WTC11 (cell line): ENCODE data around the gene HBM. TPM values are rescaled to one million over a fixed set of nuclear protein-coding genes. Genes with fewer than 3 reads are reported as not detected.

ENCODE experiments used
- ATAC-seq: fragments of 200-7000 bp; cut with Tn5 transposase; 2 replicates; pipeline ENCODE4 v1.10.0; 2021; ENCODE audit warnings: mild to moderate bottlenecking, moderate library complexity
- CTCF ChIA-PET: fragments of 300-600 bp; sonication (Branson Sonifier 250); formaldehyde crosslinking; loops from one replicate; lab custom pipeline; 2021; ENCODE audit warnings: antibody characterized with exemption; lab: Charles Lee
- POLR2A ChIA-PET: fragments of 350-600 bp; sonication (Branson Sonifier 250); formaldehyde crosslinking; loops from one replicate; lab custom pipeline; 2021; ENCODE audit warnings: antibody characterized with exemption; lab: Charles Lee
- DNase-seq: peaks from one replicate; pipeline ENCODE4 v3.0.0; 2021; ENCODE audit warnings: low spot score
- H3K27ac Mint-ChIP-seq: 2 replicates; pipeline ENCODE4 v1.8.0; 2021; ENCODE audit warnings: mixed read lengths
- H3K27me3 Mint-ChIP-seq: 2 replicates; pipeline ENCODE4 v1.8.0; 2021; ENCODE audit warnings: low read depth, mild to moderate bottlenecking, moderate library complexity, mixed read lengths
- H3K36me3 Mint-ChIP-seq: 2 replicates; pipeline ENCODE4 v1.8.0; 2021; ENCODE audit warnings: mixed read lengths
- H3K4me1 Mint-ChIP-seq: 2 replicates; pipeline ENCODE4 v1.8.0; 2022; ENCODE audit warnings: mixed read lengths
- H3K4me3 Mint-ChIP-seq: 2 replicates; pipeline ENCODE4 v1.8.0; 2021; ENCODE audit warnings: mild to moderate bottlenecking, moderate library complexity, mixed read lengths
- H3K9me3 Mint-ChIP-seq: 2 replicates; pipeline ENCODE4 v1.8.0; 2021; ENCODE audit warnings: mixed read lengths
- AFF4 ChIP-seq: sonication (generic); formaldehyde crosslinking; IDR thresholded peaks from 2 replicates; pipeline ENCODE4 v1.8.1; 2023; ENCODE audit warnings: mild to moderate bottlenecking, missing genetic modification reagents, borderline replicate concordance
- ATF2 ChIP-seq: sonication (generic); formaldehyde crosslinking; IDR thresholded peaks from 2 replicates; pipeline ENCODE4 v1.8.1; 2022; ENCODE audit warnings: low read depth, missing genetic modification reagents, borderline replicate concordance
- ATF6 ChIP-seq: sonication (generic); formaldehyde crosslinking; IDR thresholded peaks from 2 replicates; pipeline ENCODE4 v1.8.1; 2023; ENCODE audit warnings: mild to moderate bottlenecking, missing genetic modification reagents
- EMX1 ChIP-seq: fragments of 250-450 bp; sonication (Bioruptor Pico); IDR thresholded peaks from 2 replicates; pipeline ENCODE4 v1.8.0; 2021; ENCODE audit warnings: mild to moderate bottlenecking
- ETV6 ChIP-seq: sonication (generic); formaldehyde crosslinking; IDR thresholded peaks from 2 replicates; pipeline ENCODE4 v1.8.1; 2022; ENCODE audit warnings: mild to moderate bottlenecking, missing genetic modification reagents
- HMGA2 ChIP-seq: fragments of 250-450 bp; sonication (Bioruptor Pico); IDR thresholded peaks from 2 replicates; pipeline ENCODE4 v1.4.0; 2021; ENCODE audit warnings: mild to moderate bottlenecking, moderate library complexity
- HMGXB4 ChIP-seq: sonication (generic); formaldehyde crosslinking; IDR thresholded peaks from 2 replicates; pipeline ENCODE4 v1.8.1; 2023; ENCODE audit warnings: mild to moderate bottlenecking, moderate library complexity, missing genetic modification reagents
- JUN ChIP-seq: sonication (generic); formaldehyde crosslinking; IDR thresholded peaks from 2 replicates; pipeline ENCODE4 v1.8.0; 2023; ENCODE audit warnings: mild to moderate bottlenecking, missing genetic modification reagents
- NFYB ChIP-seq: sonication (generic); formaldehyde crosslinking; conservative IDR thresholded peaks from 2 replicates; pipeline ENCODE4 v1.8.0; 2022; ENCODE audit warnings: low read depth, missing genetic modification reagents
- OVOL2 ChIP-seq: fragments of 250-450 bp; sonication (Bioruptor Pico); IDR thresholded peaks from 2 replicates; pipeline ENCODE4 v1.9.0; 2021; ENCODE audit warnings: mild to moderate bottlenecking, borderline replicate concordance
- RORB ChIP-seq: fragments of 250-450 bp; sonication (Bioruptor Pico); IDR thresholded peaks from 2 replicates; pipeline ENCODE4 v1.9.0; 2021; ENCODE audit warnings: mild to moderate bottlenecking
- SMAD3 ChIP-seq: sonication (generic); formaldehyde crosslinking; IDR thresholded peaks from 2 replicates; pipeline ENCODE4 v1.8.0; 2022; ENCODE audit warnings: missing genetic modification reagents, mild to moderate bottlenecking, borderline replicate concordance
- SMAD4 ChIP-seq: sonication (generic); formaldehyde crosslinking; IDR thresholded peaks from 2 replicates; pipeline ENCODE4 v1.8.0; 2022; ENCODE audit warnings: mild to moderate bottlenecking, missing genetic modification reagents
- ZNF317 ChIP-seq: sonication (generic); formaldehyde crosslinking; IDR thresholded peaks from 2 replicates; pipeline ENCODE4 v1.8.1; 2023; ENCODE audit warnings: low read depth, mild to moderate bottlenecking, moderate library complexity, missing genetic modification reagents, borderline replicate concordance
- ZNF416 ChIP-seq: fragments of 250-450 bp; sonication (Bioruptor Pico); IDR thresholded peaks from 2 replicates; pipeline ENCODE4 v1.9.0; 2021; ENCODE audit warnings: mild to moderate bottlenecking, inconsistent platforms
- total RNA-seq: library from RNA; stranded (reverse); gene quantifications from 3 replicates; pipeline ENCODE4 v1.2.3, GENCODE V29; 2021

HBM gene
- total RNA-seq, 1 experiment from 2014 or later = not detected

GRCh38 chr16:212999-213398, 47.2 kb downstream of the HBM start:
- no peak for DNase-seq
- CTCF ChIA-PET = interaction anchor here (1.2 to 2.1 kb wide), 4 partner anchors 95 to 150 kb away, joined by 4 to 6 read pairs (median 4); no protein-coding TSS in a partner anchor
- no peaks in the 10 kb centered on the region for H3K9me3 Mint-ChIP-seq

More at GRCh38 chr16:212999-213398, 47.2 kb downstream of the HBM start:
- Mint-ChIP-seq H3K4me3 (no peak overlapping the region), H3K36me3 (peaks cover 70% of the 10 kb centered on the region), H3K27me3 (no peaks in the 10 kb centered on the region), H3K27ac (no peak overlapping the region), H3K4me1 (no peaks in the 10 kb centered on the region)
- no peak for ATAC-seq
- TF ChIP-seq HMGA2 (CRISPR knock-in tag) (no peak), ATF6 (CRISPR knock-in tag) (no peak), ATF2 (CRISPR knock-in tag) (no peak), NFYB (no peak), RORB (CRISPR knock-in tag) (no peak), ZNF416 (CRISPR knock-in tag) (no peak), HMGXB4 (CRISPR knock-in tag) (no peak), JUN (no peak), ZNF317 (CRISPR knock-in tag) (no peak), EMX1 (CRISPR knock-in tag) (no peak), AFF4 (no peak), SMAD3 (CRISPR knock-in tag) (no peak), OVOL2 (CRISPR knock-in tag) (no peak), SMAD4 (no peak), ETV6 (no peak)
- POLR2A ChIA-PET = no interaction called here

Other genes with a start within 250 kb of the HBM start
- 37.9 to 40.1 TPM (median 38.6 TPM) in 3 replicates for gene POLR3K, start 112.4 kb upstream of the HBM start, total RNA-seq
- 51.6 to 55.9 TPM (median 54.7 TPM) in 3 replicates for gene SNRNP25, start 112.2 kb upstream of the HBM start, total RNA-seq
- 40.9 to 60.8 TPM (median 44.2 TPM) in 3 replicates for gene RHBDF1, start 93.3 kb upstream of the HBM start, total RNA-seq
- gene MPG, start 87.8 kb upstream of the HBM start, total RNA-seq = 60.0 to 62.0 TPM (median 60.0 TPM) in 3 replicates
- gene NPRL3, start 27.3 kb upstream of the HBM start, total RNA-seq = 41.1 to 47.9 TPM (median 45.7 TPM) in 3 replicates
- 0.41 to 0.53 TPM (median 0.52 TPM) in 3 replicates for gene HBZ, start 13.3 kb upstream of the HBM start, total RNA-seq
- 1.8 to 2.6 TPM (median 2.4 TPM) in 3 replicates for gene HBA2, start 6.9 kb downstream of the HBM start, total RNA-seq
- 2.1 to 3.4 TPM (median 3.1 TPM) in 3 replicates for gene HBA1, start 10.7 kb downstream of the HBM start, total RNA-seq
- gene HBQ1, start 14.5 kb downstream of the HBM start, total RNA-seq = 3.0 to 7.8 TPM (median 5.2 TPM) in 3 replicates
- 111 to 135 TPM (median 130 TPM) in 3 replicates for gene LUC7L, start 63.5 kb downstream of the HBM start, total RNA-seq
- 115 to 140 TPM (median 137 TPM) in 3 replicates for gene FAM234A, start 68.8 kb downstream of the HBM start, total RNA-seq
- 1.8 to 2.7 TPM (median 2.3 TPM) in 3 replicates for gene RGS11, start 110.0 kb downstream of the HBM start, total RNA-seq
- gene ARHGDIG, start 114.6 kb downstream of the HBM start, total RNA-seq = 3.4 to 4.0 TPM (median 3.5 TPM) in 3 replicates
- gene PDIA2, start 117.2 kb downstream of the HBM start, total RNA-seq = 1.9 to 2.4 TPM (median 2.3 TPM) in 3 replicates
- gene AXIN1, start 186.7 kb downstream of the HBM start, total RNA-seq = 48.0 to 50.3 TPM (median 48.9 TPM) in 3 replicates
- gene MRPL28, start 204.6 kb downstream of the HBM start, total RNA-seq = 119 to 144 TPM (median 140 TPM) in 3 replicates
- gene PGAP6, start 216.0 kb downstream of the HBM start, total RNA-seq = 104 to 108 TPM (median 107 TPM) in 3 replicates
- gene NME4, start 231.2 kb downstream of the HBM start, total RNA-seq = 467 to 550 TPM (median 535 TPM) in 3 replicates
- gene DECR2, start 235.9 kb downstream of the HBM start, total RNA-seq = 37.8 to 43.6 TPM (median 40.7 TPM) in 3 replicates